ENCODE measurements around the gene TBC1D10B.
A peak's percentile ranks its signal among the peaks of the same experiment; 100 is the strongest.
"Not testable (repeated sequence)": the region's sequence is repeated elsewhere in the genome, so short reads cannot be mapped to it uniquely, and the experiment has no call there.

The TBC1D10B gene

DNA sequence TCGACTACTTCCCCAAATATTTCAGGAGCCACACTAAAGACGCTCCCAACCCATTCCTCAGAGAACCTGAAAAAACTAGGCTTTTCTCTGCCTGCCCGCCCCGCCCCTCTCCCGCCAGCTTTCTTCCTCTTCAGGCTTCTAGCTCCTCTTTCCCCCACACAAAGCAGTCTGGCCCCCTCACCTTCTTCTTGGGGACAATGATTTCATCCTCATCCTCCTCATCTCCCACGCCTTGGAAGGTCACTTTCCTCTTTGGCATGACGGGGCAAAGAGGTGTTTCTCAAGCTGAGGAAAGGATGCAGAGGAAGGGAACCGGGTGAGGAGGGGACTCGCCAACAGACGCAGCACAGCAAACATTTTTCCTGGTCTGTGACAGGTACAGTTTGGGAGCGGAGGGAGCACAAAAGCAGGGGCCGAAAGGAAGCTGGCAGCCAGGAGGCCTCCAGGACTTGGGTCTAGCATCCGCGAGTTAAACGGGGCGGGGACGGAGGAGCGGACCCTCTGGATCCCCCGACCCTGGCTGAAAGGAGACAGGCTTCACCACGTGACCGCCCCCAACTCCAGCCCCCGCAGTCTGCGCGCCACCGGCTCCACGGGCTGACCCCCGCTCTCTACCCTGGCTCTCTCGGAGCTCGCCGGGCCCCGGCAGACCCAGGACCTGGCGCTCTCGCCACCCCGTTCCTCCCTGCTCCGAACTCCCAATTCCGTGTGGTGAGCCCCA, 15.7 kb downstream of the TBC1D10B start:
- DNase-seq: no peak

DNA sequence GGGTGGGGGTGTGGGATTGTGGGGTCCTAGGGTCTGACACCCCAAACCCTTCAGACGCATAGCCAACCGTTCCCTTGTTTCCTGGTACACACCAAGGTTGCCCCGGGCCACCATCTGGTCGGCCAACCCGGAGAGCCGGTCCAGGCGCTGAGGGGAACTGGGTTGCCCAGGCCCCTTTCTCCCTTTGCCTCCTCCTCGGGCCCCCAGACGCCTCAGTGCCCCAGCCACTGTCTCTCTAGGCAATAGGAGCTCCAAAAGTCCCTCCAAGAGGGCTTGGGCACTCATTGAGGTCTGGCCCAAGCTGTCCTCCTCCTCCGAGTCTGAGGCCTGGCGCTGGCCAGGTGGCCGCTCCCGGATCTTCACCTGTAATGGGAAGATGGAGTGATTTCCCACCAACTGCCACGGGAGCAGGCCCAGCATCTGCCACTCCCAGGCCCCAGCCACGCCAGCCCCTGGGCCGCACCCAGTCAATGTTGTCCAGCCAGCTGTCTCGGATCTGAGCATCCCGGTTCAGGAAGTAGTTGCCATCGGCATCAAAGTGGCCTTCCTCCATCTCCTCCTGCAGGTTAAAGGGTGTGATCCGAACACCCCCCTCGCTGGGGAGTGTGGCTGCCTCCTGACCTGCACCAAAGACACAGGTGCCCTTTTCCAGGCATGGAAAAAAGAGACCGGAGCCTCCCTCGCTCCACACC, 16.7 kb downstream of the TBC1D10B start:
- no peak for DNase-seq

DNA sequence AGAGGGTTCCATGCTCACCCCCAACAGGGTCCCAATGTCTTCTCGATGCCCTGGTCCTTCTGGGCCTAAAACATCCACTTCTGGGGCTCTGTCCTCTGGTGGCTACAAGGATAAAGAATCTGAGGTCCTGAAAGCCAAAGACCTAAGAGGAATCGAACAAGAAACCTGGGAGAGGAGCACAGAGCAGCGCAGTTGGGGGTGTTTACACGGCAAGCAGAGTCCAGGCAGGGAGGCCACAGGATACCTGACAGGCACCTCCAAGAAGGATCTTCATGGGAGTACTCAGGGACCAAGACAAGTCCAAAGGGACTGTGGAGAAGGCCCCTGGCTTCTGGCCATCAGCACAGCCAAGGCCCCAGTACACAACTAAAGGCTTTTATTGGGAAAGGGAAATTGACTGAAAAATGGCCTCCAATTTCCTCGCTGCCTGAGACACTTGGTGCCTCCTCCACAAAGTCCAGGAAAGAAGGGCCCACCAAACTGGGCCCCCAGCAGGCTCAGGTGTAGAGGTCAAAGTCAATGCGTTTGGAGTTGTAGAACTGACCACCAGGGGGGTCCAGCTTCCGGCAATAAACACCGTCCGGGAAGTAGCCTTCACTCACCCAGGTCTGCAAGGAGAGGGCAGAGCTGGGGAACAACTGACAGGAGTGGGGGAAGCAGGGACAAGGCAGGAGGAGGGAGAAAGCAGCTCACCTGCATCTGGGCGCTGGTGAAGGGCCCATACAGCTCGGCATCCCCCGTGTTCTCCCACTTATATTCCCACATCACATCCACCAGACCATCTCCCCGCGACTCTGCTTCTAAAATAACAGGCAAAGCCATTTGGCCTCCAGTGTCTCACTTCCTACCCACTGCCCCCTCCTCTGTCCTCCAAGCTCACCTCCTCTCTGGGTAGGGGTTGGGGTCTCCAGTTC, 17.5 kb downstream of the TBC1D10B start:
- no peak for DNase-seq

DNA sequence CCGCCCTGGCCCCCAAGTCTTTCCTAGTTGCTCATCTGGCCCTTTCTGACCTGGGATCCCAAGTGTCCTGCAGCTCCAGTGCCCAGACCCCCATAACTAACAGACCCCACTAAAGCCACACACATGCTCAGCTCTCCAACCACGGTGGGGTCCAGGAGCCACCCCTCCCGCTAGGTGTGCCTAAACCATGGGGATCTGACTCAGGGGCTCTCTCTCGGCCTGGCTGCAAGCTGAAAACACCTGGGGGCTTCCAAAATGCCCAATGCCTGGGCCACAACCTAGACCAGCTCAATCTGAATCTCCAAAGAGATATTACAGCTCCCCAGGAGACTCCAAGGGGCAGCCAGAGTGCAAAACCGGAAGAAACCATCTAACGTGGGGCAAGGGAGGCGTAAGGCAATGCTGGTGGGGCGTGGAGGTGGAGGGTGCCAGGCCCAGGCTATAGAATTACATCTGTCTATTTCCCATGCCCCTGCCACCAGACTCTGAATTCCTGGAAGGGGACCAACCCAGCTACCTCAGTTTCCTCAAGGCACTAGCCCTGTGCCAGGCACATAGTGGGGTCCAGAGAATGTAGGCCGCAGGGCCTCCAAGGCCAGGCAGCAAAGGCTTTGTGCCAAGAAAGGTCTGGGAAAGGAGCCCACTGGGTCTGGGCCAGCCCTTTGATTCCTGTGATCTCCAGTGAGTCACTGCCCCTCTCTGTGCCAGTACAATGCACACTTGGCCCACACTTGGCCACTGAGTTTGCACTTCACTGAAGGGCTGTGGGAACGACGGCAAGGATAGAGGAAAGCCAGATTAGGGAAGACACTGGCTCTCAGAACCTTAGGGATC, 18.5 kb downstream of the TBC1D10B start:
- no peak for DNase-seq

DNA sequence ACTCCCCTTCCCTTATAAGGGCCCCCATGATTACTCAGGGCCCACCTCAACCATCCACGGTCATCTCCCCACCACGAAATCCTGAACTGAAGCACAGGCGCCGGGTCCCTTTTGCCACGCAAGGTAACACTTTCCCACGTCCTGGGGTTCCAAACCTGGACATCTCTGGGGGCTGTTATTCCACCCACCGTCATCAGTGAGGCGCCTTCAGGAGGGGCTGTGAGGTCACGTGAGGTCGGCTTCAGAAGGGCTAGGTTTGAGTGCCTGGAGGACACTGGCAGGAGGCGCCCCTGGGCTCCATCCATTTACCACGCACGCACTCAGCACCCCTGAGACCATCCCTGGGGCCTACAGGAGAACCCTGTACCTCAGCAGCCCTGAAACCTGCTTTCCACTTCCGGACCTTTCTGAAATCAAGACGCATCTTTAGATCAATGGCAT, 19.3 kb downstream of the TBC1D10B start:
- DNase-seq: no peak

DNA sequence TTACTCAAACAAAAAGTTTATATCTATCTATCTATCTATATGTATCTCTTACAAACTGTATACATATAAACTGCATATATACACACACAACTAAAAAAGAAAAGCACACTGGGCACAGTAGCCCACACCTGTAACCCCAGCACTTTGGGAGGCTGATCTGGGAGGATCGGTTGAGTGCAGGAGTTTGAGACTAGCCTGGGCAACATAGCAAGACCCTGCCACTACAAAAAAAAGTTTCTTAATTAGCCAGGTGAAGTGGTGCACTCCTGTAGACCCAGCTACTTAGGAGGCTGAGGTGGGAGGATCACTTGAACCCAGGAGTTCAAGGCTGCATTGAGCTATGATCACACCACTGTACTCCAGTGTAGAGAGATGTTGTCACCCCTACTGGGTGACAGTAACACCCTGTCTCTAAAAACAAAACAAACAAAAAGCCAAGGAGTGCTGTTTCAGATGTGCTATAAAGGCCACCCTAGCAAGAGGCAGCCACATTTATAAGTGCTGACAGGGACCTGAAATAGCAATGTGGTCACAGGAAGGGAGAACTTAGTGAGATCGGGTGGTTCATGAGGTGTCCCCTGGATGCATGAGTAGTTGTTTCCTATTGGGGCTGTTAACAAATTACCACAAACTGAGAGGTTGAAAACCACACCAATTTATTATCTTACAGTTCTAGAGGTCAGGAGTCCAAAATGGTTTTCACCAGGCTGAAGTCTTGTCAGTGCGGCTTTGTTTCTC, 20.0 kb downstream of the TBC1D10B start:
- DNase-seq: no peak

DNA sequence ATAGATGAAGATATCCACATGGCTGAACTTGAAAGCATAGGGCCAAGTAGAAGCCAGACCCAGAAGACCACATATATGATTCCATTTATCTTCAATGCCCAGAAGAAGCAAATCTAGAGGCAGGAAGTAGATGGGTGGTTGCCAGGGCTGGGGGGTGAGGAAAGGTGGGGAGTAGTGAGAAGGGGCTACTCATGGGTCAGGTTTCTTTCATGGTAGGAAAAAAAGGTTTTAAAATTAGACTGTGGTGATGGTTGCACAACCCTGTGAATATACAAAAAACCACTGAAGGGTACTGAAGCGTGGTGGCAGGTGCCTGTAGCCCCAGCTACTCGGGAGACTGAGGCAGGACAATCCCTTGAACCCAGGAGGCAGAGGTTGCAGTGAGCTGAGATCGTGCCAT, 20.6 kb downstream of the TBC1D10B start:
- DNase-seq: no peak

DNA sequence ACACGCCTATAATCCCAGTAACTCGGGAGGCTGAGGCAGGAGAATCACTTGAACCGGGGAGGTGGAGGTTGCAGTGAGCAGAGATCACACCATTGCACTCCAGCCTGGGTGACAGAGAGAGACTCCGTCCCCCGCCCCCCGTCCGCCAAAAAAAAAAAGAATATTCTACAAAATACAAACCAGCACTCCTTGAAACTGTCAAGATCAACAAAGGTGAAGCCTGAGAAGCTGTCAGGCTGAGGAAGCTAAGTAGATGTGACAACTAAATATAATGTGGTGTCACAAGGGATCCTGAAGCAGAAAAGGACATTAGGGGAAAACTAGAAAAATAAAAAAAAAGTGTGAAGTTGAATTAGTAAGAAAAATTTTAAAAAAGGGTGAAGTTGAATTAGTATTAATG, 21.4 kb downstream of the TBC1D10B start:
- DNase-seq: no peak

DNA sequence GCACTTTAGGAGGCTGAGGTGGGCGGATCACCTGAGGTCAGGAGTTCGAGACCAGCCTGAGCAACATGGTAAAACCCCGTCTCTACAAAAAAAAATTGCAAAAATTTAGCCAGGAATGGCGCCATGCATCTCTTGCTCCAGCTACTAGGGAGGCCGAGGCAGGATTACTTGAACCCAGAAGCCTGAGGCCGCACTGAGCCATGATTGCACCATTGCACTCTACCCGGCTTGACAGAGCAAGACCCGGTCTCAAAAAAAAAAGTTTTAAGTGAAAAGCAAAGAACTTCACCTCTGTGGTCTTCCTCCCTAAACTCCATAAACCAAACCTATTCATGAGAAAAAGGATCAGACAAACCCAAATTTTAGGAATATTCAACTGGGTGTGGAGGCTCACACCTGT, 22.2 kb downstream of the TBC1D10B start:
- no peak for DNase-seq

DNA sequence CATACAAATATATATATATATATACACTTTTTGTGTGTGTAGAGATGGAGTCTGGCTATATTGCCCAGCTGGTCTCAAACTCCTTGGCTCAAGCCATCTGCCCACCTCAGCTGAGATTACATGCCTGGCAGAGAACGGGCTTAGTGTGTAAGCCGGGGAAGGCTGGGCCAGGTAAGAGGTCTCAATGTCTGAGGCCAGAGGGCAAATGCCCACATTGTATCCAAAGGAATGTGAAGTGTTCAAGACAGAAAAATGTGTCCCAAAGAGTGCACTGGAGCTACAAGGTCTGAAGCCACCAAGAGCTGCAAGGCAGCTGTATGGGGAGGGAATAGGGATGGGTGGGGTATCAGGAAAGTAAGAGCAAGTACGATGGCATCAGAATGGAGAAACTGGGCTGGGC, 24.0 kb downstream of the TBC1D10B start:
- no peak for DNase-seq

DNA sequence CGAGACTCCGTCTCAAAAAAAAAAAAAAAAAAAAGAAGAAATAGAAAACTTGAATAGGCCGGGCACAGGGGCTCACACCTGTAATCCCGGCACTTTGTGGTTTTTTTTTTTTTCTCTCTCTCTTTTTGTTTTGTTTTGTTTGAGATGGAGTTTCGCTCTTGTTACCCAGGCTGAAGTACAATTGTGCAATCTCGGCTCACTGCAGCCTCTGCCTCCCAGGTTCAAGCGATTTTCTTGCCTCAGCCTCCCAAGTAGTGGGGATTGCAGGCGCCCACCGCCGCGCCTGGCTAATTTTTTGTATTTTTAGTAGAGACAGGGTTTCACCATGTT, 26.8 kb downstream of the TBC1D10B start:
- not testable (repeated sequence) for DNase-seq

DNA sequence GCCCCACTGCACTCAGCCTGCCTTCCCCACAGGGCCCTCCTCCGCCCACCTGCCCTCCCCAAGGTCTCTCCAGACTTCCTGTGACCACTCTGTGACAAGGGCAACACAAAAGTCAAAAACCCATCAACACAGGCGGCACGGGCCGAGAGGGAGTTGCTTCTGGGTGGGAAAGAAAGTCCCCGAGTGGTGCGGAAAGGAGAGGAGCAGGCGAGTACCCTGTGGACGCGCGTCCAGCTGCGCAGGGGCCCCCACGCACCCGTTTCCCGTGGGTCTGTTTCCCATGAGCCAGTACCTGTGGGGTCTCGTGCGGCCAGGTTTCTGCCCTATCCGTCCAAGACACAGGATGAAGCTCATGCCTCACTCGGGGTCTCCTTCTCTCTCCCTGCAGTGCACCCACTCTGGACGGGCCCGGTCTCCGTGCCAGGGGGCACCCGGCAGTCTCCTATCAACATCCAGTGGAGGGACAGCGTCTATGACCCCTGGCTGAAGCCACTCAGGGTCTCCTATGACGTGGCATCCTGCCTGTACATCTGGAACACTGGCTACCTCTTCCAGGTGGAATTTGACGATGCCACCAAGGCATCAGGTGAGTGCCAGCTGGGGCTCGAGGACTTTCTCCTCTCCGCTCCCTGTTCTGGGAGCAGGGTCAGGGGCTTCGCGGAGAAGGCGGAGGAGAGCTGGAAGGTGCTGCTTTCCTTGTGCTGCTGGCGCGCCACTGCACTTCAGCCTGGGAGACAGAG, 27.4 kb downstream of the TBC1D10B start:
- no peak for DNase-seq

DNA sequence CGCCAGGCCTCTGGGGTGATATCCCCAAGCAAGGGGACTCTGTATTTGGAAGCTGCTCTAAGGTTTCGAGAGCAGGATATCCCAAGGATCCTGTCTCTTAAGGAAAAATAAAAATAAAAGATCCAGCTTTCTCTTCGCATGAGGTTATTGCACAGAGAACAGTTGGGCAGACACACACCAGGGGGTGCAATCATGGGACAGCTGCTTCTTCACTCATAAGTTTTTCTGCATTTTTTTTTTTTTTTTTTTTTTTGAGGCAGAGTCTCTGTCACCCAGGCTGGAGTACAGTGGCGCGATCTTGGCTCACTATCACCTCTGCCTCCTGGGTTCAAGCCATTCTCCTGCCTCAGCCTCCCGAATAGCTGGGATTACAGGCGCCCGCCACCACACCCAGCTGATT, 28.3 kb downstream of the TBC1D10B start:
- DNase-seq: not testable (repeated sequence)

DNA sequence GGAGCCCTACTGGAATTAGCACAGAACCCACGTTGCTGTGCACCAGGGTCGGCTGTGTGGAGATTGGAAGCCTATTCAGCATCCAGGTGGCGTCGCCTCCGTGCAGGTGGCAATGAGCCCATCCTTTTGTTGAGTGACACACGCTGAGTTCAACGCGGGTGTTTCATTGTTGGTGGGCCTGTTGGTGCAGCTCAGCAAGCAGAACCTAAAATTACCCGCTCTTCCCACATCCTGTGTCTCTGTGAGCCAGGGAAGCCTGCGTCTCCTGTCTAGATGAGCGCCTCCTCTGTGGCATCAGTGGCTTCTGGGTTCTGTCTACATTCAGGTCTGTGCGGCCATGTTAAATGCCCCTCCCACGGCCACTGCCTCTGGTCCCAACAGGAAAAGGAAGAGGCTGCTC, 29.7 kb downstream of the TBC1D10B start:
- DNase-seq: no peak

DNA sequence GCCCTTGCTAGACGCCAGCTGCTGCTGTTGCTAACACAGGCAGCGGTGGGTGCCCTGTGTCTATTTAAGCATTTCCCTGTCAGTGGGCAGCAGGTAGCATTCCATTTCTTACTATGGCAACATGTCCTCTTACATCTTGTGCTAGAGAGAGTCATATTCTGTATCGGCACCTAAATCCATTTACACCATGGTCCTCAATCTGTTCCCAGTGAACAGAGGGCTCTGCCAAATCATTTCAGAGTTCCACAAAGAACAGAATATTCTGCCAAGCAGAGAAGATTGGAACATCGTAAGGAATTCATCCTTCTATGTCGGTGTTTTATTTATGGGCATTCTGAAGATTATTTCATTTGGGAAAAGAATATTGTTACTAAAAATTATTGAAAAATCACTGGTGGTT, 31.6 kb downstream of the TBC1D10B start:
- not testable (repeated sequence) for DNase-seq

DNA sequence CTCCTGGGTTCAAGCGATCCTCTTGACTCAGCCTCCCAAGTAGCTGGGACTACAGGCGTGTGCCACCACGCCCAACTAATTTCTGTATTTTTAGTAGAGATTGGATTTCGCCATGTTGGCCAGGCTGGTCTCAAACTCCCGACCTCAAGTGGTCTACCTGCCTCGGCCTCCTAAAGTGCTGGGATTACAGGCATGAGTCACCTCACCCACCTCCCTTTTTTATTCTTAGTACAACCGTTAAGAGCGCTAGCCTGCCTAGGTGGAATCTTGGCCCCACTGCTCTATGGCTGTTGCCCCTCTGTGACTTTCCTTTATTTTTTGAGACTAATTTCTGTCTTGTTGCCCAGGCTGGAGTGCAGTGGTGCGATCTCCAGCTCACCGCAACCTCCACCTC, 32.3 kb downstream of the TBC1D10B start:
- DNase-seq: not testable (repeated sequence)

DNA sequence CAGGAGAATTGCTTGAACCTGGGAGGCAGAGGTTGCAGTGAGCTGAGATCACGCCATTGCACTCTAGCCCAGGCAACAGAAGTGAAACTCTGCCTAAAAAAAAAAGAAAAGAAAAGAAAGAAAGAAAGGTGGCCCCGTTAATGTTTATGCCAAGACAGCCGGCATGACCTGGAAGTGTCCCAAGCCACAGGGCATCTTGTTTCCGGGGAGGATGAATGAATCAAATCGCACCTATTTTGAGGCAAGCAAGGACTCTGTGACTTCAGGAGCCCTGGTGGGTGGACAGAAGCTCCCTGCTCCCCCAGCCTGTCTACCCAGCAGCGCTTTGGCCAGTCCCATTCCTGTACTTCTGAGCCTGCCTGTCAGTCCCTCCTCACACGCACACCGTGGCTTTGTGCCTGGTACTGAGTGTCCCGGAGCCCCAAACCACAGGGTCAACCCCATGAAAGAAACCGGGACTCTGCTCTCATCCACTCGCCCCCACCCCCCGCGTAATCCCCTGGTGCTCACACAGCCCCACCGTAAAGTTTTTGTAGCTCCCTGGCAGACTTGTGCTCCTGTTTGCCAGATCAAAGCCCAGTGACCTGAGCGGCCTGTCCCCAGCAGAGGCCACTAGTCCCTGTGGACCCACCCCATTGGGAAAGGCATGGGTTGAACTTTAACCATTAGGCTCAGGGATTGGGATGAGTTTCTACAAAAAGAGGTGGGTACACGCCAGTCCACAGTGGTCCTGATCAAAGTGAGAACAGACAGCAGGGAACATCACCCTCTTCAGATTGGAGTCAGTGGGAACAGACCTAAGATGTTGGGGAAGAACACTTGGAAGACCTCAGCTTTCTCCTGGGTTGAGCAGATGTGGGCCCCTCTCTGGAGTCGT, 34.5 kb downstream of the TBC1D10B start:
- no peak for DNase-seq

DNA sequence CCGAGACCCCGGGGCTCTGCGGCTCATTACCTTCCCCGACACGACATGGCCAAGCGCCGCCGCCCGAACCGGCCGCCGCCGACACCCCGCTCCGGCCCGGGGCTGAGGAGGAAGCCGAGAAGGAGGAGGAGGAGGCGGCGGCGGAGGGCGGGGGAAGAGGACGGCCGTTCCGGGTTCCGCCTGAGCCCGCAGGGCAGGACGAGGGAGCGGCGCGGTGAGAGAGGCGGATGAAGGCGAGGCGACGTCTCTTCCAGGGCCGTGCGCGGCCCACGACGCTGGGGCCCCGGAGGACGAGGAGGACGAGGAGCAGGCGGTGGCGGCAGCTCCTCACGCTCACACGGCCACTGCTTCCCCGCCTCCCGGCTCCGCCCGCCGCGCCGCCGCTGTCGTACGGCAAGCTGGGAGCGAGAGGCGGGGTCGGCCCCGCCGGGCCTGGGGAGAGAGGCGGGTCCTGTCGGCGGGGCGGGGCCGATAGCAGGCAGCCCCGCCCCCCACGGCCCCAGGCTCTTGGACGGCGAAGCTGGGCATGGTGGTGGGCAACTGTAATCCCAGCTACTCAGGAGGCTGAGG, 35.2 kb downstream of the TBC1D10B start:
- DNase-seq: peak; percentile 72

DNA sequence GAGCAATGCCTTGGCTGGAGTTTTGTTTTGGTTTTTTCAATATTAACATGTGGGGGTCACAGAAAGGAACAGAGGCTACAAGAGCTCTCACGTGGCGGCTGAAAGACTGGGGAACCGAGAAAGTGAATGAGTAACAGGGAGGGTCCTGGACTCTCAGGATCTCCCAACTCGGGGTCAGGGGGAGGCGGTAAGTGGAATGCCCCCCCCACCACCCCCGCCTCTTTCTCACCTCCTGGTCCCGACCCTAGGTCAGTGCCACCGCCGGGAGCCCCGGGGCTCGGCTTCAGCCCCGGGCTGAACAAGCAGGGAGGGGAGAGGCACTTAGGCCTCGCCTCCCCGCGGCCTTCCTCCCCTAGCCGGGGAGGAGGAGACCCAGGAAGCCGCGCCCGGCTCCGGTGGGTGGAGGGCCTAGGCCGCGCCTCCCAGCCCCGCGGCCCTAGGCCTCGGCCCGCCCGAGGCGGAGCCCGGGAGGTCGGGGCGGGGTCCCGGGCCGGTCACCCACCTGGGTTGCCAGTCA, 35.8 kb downstream of the TBC1D10B start:
- peak; percentile 79 for DNase-seq

DNA sequence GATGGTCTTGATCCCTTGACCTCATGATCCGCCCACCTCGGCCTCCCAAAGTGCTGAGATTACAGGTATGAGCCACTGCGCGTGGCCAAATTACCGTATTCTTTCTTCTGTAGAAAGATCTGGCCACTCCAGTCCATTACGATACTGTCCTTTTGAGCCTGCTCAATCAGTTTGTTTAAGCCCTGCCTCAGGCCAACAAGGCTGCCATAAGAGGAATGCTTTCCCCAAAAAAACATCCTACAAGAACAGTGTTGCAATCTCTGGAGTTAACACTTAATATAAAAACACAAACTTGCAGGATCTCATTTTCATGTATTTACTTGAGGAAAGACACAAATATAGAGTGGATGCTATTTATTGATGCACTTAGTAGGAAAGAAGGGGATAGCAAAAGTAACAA, 46.1 kb downstream of the TBC1D10B start:
- not testable (repeated sequence) for DNase-seq

Measured in activated gamma-delta T cell (primary cell).